Esophagus squamous epithelium (tissue), 4 donors: ENCODE results near the gene LAD1.

ENCODE experiments used
- CTCF ChIP-seq, 6 experiments: fragments of 450-650 bp in 4 of 6; fragments of 200-600 bp in 2 of 6; sonication (generic) in 2 of 6; IDR thresholded peaks; one replicate each; pipeline ENCODE4 v1.5.1; 2016 to 2019; ENCODE audit warnings: antibody characterized with exemption in 6 of 6, mild to moderate bottlenecking in 4 of 6, moderate library complexity in 4 of 6
- POLR2A ChIP-seq, 4 donors: fragments of 450-650 bp; IDR thresholded peaks; one replicate each; pipeline ENCODE4 v1.6.1; 2017; ENCODE audit warnings: antibody characterized with exemption in 4 of 4, mild to moderate bottlenecking in 4 of 4, moderate library complexity in 3 of 4

- TF ChIP-seq CTCF (IDR thresholded peaks at IDR 0.05) (no peak), POLR2A (IDR thresholded peaks at IDR 0.05) (no peak)
Observed at GRCh38 chr1:201360901-201361651, 38.0 kb downstream of the LAD1 start.
